HepG2 (cell line): ENCODE results near the gene RGL1. TPM values are rescaled to one million over a fixed set of nuclear protein-coding genes. Genes with fewer than 3 reads are reported as not detected.

Experiments used
- ATAC-seq: fragments of 200-7000 bp; cut with Tn5 transposase; 3 replicates; pipeline ENCODE4 v1.9.1; 2020; ENCODE audit warnings: mild to moderate bottlenecking, moderate library complexity
- BruUV-seq: library from RNA; stranded (reverse); fragments of 400-500 nt; replicated peaks from 2 replicates; lab custom pipeline; 2021; lab: Mats Ljungman, UMichigan
- CTCF ChIA-PET: fragments of 300-600 bp; formaldehyde crosslinking; extraction: SDS; loops from one replicate; lab custom pipeline; 2021; ENCODE audit warnings: low total read pairs, inconsistent platforms, low intra/inter-chr PET ratio; lab: Yijun Ruan, JAX
- POLR2A ChIA-PET: fragments of 350-600 bp; sonication (Branson Sonifier 250); formaldehyde crosslinking; loops from one replicate; lab custom pipeline; 2020; ENCODE audit warnings: antibody characterized with exemption, inconsistent platforms; lab: Yijun Ruan, JAX
- DNase-seq: peaks from one replicate; pipeline ENCODE4 v3.0.0-alpha.2; 2015; ENCODE audit warnings: low spot score
- FAIRE-seq: peaks from 3 replicates; lab custom pipeline; 2011; peaks lifted over from hg19 to GRCh38; lab: Jason Lieb, UNC
- H2AFZ ChIP-seq: one replicate; pipeline ENCODE4 v1.6.1; 2011; ENCODE audit warnings: low read length, inconsistent platforms
- H3K27ac ChIP-seq: fragments of 300-600 bp; 3 replicates; pipeline ENCODE4 v1.8.0; 2011; ENCODE audit warnings: mixed run types, mild to moderate bottlenecking, mixed read lengths, low read length, inconsistent platforms; ENCODE audit not compliant: insufficient read depth; ENCODE audit errors: extremely low read length
- H3K27me3 ChIP-seq, 2 experiments: fragments of 200-600 bp in 1 of 2; 2 replicates in 1 of 2; 3 replicates in 1 of 2; pipeline versions ENCODE4 v1.6.0 to v1.8.0; 2011; ENCODE audit warnings: low read length in 2 of 2, mild to moderate bottlenecking in 2 of 2, moderate library complexity in 2 of 2, inconsistent platforms in 1 of 2; ENCODE audit not compliant: insufficient read depth in 2 of 2, control insufficient read depth in 1 of 2
- H3K36me3 ChIP-seq, 2 experiments: fragments of 200-600 bp in 1 of 2; replicated peaks in 1 of 2; 2 replicates in 1 of 2; 3 replicates in 1 of 2; pipeline versions ENCODE4 v1.5.1 to v1.8.0; 2011; ENCODE audit warnings: low read length in 2 of 2, inconsistent platforms in 1 of 2; ENCODE audit not compliant: insufficient read depth in 2 of 2, control insufficient read depth in 1 of 2
- H3K4me1 ChIP-seq: 2 replicates; pipeline ENCODE4 v1.5.1; 2012; ENCODE audit warnings: low read length, inconsistent platforms; ENCODE audit not compliant: insufficient read depth
- H3K4me2 ChIP-seq: 2 replicates; pipeline ENCODE4 v1.6.0; 2011; ENCODE audit warnings: low read depth, low read length, inconsistent platforms
- H3K4me3 ChIP-seq, 3 experiments: fragments of 200-600 bp in 1 of 3; sonication (generic), shearing (Covaris generic) in 1 of 3; replicated peaks in 1 of 3; 2 replicates each; pipeline ENCODE4 v1.5.1; 2011 to 2016; ENCODE audit warnings: low read length in 3 of 3, inconsistent platforms in 2 of 3, low read depth in 2 of 3, mild to moderate bottlenecking in 2 of 3, control low read depth in 1 of 3, mixed read lengths in 1 of 3; ENCODE audit not compliant: insufficient read depth in 1 of 3
- H3K79me2 ChIP-seq: one replicate; pipeline ENCODE4 v1.6.1; 2011; ENCODE audit warnings: low read length, inconsistent platforms; ENCODE audit not compliant: insufficient read depth
- H3K9ac ChIP-seq: 2 replicates; pipeline ENCODE4 v1.6.0; 2011; ENCODE audit warnings: mild to moderate bottlenecking, low read depth, low read length, inconsistent platforms; ENCODE audit not compliant: insufficient read depth
- H3K9me3 ChIP-seq: 2 replicates; pipeline ENCODE4 v1.5.1; 2012; ENCODE audit warnings: mild to moderate bottlenecking, low read length
- H4K20me1 ChIP-seq: 2 replicates; pipeline ENCODE4 v1.6.0; 2011; ENCODE audit warnings: inconsistent platforms, mild to moderate bottlenecking, low read length, moderate library complexity; ENCODE audit not compliant: insufficient read depth
- CBFB ChIP-seq: sonication (generic); formaldehyde crosslinking; IDR thresholded peaks from 2 replicates; pipeline ENCODE4 v1.4.0; 2020; ENCODE audit warnings: missing genetic modification reagents
- CREM ChIP-seq, 2 experiments: sonication (generic) in 1 of 2; formaldehyde crosslinking in 1 of 2; IDR thresholded peaks; 2 replicates each; pipeline versions ENCODE4 v1.4.0 to v1.6.1; 2016 to 2020; ENCODE audit warnings: antibody characterized with exemption in 1 of 2, mild to moderate bottlenecking in 1 of 2, missing genetic modification reagents in 1 of 2
- NFYB ChIP-seq: sonication (generic); formaldehyde crosslinking; IDR thresholded peaks from 2 replicates; pipeline ENCODE4 v1.4.0; 2020; ENCODE audit warnings: missing genetic modification reagents
- ZBTB34 ChIP-seq: sonication (generic); formaldehyde crosslinking; IDR thresholded peaks from 2 replicates; pipeline ENCODE4 v1.8.0; 2022; ENCODE audit warnings: mild to moderate bottlenecking, missing genetic modification reagents
- WGBS: methylation state at CpG from one replicate; pipeline ENCODE4 v1.1.6; 2017; ENCODE audit warnings: low lambda C conversion rate; 5-methylcytosine and 5-hydroxymethylcytosine counted together
- in situ Hi-C: cut with HindIII; loops from 2 replicates; pipeline ENCODE4 v1.10.0; 2017; ENCODE audit warnings: low pct_unique_long_range_greater_than_20kb; ENCODE audit not compliant: extremely low pct_ligation_motif_present
- intact Hi-C: fragments of 100-400 bp; cut with micrococcal nuclease; formaldehyde crosslinking; loops from one replicate; pipeline ENCODE4 v1.10.0; 2022; ENCODE audit not compliant: unreplicated experiment
- polyA plus RNA-seq, 8 experiments: library from polyadenylated mRNA; depleted of rRNA in 3 of 8; stranded (reverse) in 7 of 8; unstranded in 1 of 8; fragments of >200 nt; fragmentation: Illumina TruSeq in 4 of 8; extraction: Trizol in 4 of 8; gene quantifications; 2 replicates each; pipeline versions ENCODE4 v1.2.1 to v1.2.3, GENCODE V29; 2011 to 2016; ENCODE audit warnings: low read depth in 4 of 8, missing spikeins in 1 of 8, mixed read lengths in 1 of 8; ENCODE audit not compliant: insufficient read depth in 1 of 8
- total RNA-seq, 5 experiments: library from RNA; depleted of rRNA; stranded (reverse); fragments of >200 nt; fragmentation: Illumina TruSeq; extraction: Trizol; gene quantifications; 2 replicates each; pipeline ENCODE4 v1.2.3, GENCODE V29; 2016; ENCODE audit warnings: low read depth in 1 of 5

RGL1 gene
- total and polyA plus RNA-seq, 2 of the 13 experiments (the other 11 are each of a cell fraction or from before 2014, with no cell fraction given): 3.5 to 4.7 TPM

DNA sequence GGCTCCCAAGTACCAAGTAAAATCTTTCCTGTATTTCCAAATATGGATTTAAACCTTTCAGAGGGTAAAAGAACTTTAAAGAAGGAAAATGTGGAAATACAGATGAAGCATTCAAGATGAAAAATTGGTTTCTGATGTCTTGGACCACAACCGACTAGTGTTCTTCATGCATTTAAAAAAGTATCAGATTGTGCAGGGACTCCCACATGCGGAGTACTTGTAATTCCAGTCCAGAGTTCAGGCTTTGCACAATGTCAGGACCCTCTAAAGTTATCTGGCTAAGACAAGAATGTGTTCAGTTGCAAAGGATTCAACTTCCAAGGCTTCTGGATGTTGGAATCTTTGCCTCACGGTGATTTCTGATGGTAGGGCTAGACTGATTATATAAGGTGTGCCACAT is 66.7 kb downstream of the RGL1 start:
- H3K27me3 ChIP-seq: no peaks in the 10 kb centered on the region
- POLR2A ChIA-PET: no interaction called here
- no peaks in the 10 kb centered on the region for H4K20me1 ChIP-seq
- H3K27ac ChIP-seq: no peak overlapping the region
- no peaks in the 10 kb centered on the region for H3K79me2 ChIP-seq
- ATAC-seq: no peak
- FAIRE-seq: no peak
- H3K9ac ChIP-seq: no peak overlapping the region
- TF ChIP-seq ZBTB34 (CRISPR knock-in tag): no peak
- TF ChIP-seq CREM (IDR thresholded peaks at IDR 0.05): no peak
- TF ChIP-seq CREM (CRISPR knock-in tag; IDR thresholded peaks at IDR 0.05): no peak
- in situ Hi-C loops (no loop called here), intact Hi-C loops (no loop called here)
- no TSS peak for BruUV-seq
- peaks cover 14% of the 10 kb centered on the region for H3K4me1 ChIP-seq
- H3K36me3 ChIP-seq: peaks cover 0 to 1% of the 10 kb centered on the region in 2 experiments; a peak in 1 of 5 replicates
- CTCF ChIA-PET: no interaction called here
- no peak overlapping the region for H2AFZ ChIP-seq
- H3K9me3 ChIP-seq: no peaks in the 10 kb centered on the region
- WGBS: 91% methylated on average over 3 of the region's 3 CpGs
- no peak overlapping the region for H3K4me2 ChIP-seq
- H3K4me3 ChIP-seq: no peak overlapping the region
- no peak for DNase-seq

- H3K4me1 ChIP-seq: peaks cover 14% of the 10 kb centered on the region
- TF ChIP-seq CBFB (no peak), NFYB (CRISPR knock-in tag) (no peak)
- H3K27ac ChIP-seq: no peak overlapping the region
- H4K20me1 ChIP-seq: no peaks in the 10 kb centered on the region
- no peak overlapping the region for H3K4me2 ChIP-seq
- no peaks in the 10 kb centered on the region for H3K36me3 ChIP-seq
- no peaks in the 10 kb centered on the region for H3K9me3 ChIP-seq
- no peak for DNase-seq
- no peak overlapping the region for H3K4me3 ChIP-seq
- H3K9ac ChIP-seq: no peak overlapping the region
- intact Hi-C loops: no loop called here
- in situ Hi-C loops: no loop called here
- no peaks in the 10 kb centered on the region for H3K79me2 ChIP-seq
- ATAC-seq: no peak
- no peaks in the 10 kb centered on the region for H3K27me3 ChIP-seq
- no TSS peak for BruUV-seq
- CTCF ChIA-PET: no interaction called here
- 92% methylated on average over 3 of the region's 3 CpGs for WGBS
- FAIRE-seq: no peak
- POLR2A ChIA-PET: no interaction called here
- no peak overlapping the region for H2AFZ ChIP-seq
Measured at GRCh38 chr1:183872403-183872802, 67.5 kb downstream of the RGL1 start.
